Coronary artery (tissue), 2 donors: ENCODE results near the gene TPRN.
A peak's percentile ranks its signal among the peaks of the same experiment; 100 is the strongest.

Experiments used
- DNase-seq: peaks from one replicate; pipeline ENCODE4 v3.0.0-alpha.2; 2017; ENCODE audit warnings: low spot score
- H3K27ac ChIP-seq, 2 donors: fragments of 200-600 bp; sonication (generic); one replicate each; pipeline ENCODE4 v1.5.1; 2016 to 2019
- H3K4me3 ChIP-seq: fragments of 200-600 bp; sonication (generic); 2 replicates; pipeline ENCODE4 v1.5.1; 2016; ENCODE audit warnings: mild to moderate bottlenecking, moderate library complexity
- TF ChIP-seq, protein P1 (sequence below): fragments of 200-600 bp; sonication (generic); IDR thresholded peaks from one replicate; pipeline ENCODE4 v1.5.1; 2019; ENCODE audit warnings: antibody characterized with exemption

TPRN gene

GRCh38 chr9:137220317-137221094 lies 20.0 kb upstream of the TPRN start:
- TF ChIP-seq, protein P1, sequence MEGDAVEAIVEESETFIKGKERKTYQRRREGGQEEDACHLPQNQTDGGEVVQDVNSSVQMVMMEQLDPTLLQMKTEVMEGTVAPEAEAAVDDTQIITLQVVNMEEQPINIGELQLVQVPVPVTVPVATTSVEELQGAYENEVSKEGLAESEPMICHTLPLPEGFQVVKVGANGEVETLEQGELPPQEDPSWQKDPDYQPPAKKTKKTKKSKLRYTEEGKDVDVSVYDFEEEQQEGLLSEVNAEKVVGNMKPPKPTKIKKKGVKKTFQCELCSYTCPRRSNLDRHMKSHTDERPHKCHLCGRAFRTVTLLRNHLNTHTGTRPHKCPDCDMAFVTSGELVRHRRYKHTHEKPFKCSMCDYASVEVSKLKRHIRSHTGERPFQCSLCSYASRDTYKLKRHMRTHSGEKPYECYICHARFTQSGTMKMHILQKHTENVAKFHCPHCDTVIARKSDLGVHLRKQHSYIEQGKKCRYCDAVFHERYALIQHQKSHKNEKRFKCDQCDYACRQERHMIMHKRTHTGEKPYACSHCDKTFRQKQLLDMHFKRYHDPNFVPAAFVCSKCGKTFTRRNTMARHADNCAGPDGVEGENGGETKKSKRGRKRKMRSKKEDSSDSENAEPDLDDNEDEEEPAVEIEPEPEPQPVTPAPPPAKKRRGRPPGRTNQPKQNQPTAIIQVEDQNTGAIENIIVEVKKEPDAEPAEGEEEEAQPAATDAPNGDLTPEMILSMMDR = no peak
- no peak overlapping the region for H3K27ac ChIP-seq
- DNase-seq = no peak
- no peak overlapping the region for H3K4me3 ChIP-seq

GRCh38 chr9:137219757-137220316 lies 19.3 kb upstream of the TPRN start:
- TF ChIP-seq, protein P1 = no peak
- Histone ChIP-seq H3K27ac (no peak overlapping the region), H3K4me3 (no peak overlapping the region)
- no peak for DNase-seq

DNA sequence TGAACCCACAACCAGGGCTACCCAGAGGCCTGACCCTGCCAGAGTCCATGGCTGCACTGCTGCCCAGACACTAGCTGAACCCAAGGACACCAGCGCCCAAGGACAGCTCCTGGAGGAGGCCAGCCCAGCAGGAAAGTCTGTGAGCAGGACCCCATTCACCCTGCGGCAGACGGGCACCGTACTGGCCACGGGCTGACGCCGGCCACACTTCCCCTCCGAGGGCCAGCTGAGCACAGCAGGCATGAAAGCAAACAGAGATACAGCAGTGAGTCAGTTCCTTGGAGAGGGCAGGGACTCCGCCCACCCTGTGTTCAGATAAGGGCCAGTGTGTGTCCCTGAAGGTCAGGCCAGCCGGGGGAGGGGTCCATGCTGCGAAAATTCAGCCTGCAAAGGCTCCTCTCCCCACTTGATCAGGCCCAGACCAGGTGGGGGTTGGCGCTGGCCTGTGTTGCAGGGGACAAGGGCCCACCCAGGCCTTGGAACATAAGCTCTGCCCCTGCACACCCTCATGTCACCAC lies 18.3 kb upstream of the TPRN start:
- Histone ChIP-seq H3K27ac (no peak overlapping the region), H3K4me3 (no peak overlapping the region)
- TF ChIP-seq, protein P1 = no peak
- no peak for DNase-seq

DNA sequence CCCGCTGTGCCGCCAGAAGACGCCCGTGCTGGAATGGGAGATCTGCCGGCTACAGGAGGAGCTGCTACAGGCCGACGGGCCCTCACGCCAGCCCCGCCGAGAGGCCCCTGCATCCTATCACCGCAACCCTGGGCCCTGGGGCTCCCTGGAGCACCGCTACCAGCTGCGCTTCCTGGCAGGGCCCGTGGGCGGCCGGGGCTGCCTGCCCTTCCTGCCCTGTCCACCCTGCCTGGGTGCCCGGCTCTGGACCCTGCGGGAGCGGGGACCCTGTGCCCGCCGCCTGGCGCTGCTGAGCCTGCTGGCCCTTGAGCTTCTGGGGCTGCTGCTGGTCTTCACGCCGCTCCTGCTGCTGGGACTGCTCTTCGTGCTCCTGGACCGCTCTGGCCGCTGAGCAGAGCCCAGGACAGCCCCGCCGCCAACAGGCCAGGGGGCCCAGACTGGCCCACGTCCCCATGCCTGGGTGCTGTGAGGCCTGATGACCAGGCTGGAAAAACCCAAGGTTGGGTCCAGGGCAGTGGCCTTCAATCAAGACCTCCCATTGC lies 17.7 kb upstream of the TPRN start:
- DNase-seq = no peak
- TF ChIP-seq, protein P1 = no peak
- H3K4me3 ChIP-seq = no peak overlapping the region
- H3K27ac ChIP-seq = no peak overlapping the region

GRCh38 chr9:137217276-137218211 lies 17.0 kb upstream of the TPRN start:
- no peak for DNase-seq
- H3K27ac ChIP-seq = peak overlapping the region in 1 of 2 donors; percentile 38
- TF ChIP-seq, protein P1 = no peak
- H3K4me3 ChIP-seq = peak overlapping the region; percentile 50

DNA sequence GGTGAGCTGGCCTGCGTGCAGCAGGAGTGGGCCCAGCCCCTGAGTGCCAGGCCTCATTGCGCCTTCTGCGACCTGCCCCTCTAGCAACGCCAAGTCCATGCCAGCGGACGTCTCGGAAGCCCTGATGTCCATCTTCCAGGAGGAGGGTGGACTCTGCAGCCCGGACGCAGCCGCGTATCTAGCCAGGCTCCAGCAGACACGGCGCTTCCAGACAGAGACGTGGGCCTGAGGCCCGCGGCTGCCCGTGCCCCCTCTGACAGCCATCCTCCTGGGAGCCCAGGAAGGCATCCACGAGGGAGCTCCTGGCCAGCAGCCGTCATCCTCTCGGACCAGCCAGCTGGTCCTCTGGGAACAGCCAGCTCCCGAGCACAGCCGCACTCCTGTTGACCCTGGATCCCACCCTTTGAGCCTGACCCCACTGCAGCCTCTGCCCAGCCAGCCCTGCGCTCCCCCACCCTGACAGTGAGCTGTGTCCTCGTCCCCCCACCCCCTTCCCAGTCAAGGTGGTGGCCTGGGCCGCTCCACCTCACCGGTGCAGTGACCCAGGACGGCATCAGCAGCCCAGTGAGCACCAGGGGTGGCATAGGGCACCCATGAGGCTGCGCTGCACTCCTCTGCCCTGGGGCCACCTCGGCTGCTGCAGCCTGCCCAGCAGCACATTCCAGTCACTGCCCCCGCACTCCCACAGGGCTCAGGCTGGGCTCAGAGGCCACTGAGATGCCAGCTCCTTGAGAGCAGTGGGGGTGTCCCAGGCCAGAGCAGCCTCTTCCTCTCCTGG lies 15.8 kb upstream of the TPRN start:
- H3K4me3 ChIP-seq = no peak overlapping the region
- H3K27ac ChIP-seq = peak overlapping the region in 1 of 2 donors; percentile 38
- TF ChIP-seq, protein P1 = no peak
- no peak for DNase-seq
